HG02885 (cell line): ENCODE measurements around the gene ADCY4.

Experiments
- ATAC-seq: cut with Tn5 transposase; IDR thresholded peaks from one replicate; pipeline ENCODE4 v1.9.1; 2021; ENCODE audit warnings: mild to moderate bottlenecking; ENCODE audit not compliant: unreplicated experiment, poor library complexity

The ADCY4 gene

DNA sequence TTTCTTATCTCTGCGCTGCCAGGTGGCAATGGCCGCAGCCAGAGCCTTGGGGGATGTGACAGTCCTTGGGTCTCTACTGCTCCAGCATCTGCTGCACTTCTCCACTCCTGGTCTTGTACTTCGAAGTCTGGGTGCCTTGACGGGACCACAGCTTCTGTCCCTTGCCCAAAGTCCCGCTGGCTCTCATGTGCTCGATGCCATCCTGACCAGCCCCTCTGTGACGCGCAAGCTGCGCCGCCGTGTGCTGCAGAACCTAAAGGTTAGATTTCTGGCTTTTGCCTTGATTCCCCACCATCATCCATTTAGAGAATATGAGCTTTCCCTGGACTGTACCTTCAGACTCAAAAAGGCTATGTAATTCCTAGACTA is 30.9 kb downstream of the ADCY4 start:
- ATAC-seq, result no peak

DNA sequence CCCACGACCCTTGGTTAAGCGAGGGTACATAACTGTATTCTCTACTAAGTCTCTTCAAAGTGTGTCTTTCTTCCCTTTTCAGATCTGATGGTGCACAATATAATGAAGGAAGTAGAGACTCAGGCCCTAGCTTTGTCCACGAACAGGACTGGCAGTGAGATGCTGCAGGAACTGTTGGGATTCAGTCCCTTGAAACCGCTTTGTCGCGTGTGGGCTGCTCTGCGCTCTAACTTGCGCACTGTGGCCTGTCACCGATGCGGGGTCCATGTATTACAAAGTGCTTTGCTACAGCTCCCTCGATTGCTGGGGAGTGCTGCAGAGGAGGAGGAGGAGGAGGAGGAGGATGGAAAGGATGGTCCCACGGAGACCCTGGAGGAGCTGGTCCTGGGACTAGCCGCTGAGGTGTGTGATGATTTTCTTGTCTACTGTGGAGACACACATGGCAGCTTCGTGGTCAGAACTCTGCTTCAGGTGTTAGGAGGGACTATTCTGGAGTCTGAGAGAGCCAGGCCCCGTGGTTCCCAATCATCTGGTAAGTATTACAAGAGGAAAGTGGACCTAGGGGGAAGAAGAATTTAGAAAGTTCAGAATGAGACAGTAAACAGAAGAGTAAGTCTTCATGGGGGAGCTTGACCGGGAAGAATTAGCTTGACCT is 34.4 kb downstream of the ADCY4 start:
- ATAC-seq, result no peak

DNA sequence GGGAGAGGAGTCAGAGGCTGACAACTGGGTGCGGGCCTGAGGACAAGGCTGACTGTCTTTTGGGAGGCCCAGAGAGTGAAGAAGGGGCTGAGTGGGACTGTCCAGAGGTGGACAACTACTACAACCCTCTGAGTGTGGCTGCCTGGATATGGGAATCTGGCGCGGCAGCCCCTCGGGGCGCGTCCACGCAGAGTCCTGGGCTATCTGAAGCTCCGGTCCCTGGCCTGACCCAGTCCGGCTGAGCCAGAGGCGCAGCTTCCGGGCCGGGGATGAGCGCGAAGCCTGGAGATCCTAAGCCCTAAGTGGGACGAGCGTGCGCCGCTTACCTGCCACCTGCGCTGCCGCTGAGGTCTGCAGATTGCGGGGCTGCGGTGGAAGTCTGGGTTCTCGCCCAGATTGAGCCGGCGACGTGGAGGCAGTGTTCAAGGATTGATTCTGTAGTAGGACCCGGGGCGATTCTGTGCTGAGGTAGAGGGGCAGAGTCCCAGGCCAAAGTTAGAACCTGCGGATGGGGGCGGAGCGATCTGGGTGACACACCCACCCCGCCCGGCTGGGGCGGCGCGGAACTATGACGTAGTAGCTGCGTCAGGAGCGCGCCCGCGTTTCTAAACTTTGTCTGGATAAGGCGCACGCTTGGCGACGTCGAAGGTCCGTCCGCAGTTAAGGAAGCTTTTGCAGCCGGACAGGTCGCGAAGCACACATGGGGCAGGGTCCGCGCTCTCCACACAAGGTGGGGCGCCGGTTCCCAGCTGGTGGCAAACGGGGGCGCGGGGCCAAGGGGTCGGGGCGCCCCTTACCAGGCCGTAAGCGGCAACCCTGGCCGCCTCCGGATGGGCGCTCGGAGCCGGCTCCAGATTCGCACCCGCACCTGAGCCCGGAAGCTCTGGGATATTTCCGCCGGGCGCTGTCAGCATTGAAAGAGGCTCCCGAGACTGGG is 35.3 kb downstream of the ADCY4 start, which contains the start of the genes DHRS1 and NOP9:
DHRS1 (minus strand) TSS at position 526 of the 937 bp plus-strand sequence. CDS start 674 bp downstream, outside the sequence.
NOP9 (plus strand) TSS at position 596 of the 937 bp plus-strand sequence; CDS start at position 701, 105 bp downstream.
- peak; percentile 78 for ATAC-seq

DNA sequence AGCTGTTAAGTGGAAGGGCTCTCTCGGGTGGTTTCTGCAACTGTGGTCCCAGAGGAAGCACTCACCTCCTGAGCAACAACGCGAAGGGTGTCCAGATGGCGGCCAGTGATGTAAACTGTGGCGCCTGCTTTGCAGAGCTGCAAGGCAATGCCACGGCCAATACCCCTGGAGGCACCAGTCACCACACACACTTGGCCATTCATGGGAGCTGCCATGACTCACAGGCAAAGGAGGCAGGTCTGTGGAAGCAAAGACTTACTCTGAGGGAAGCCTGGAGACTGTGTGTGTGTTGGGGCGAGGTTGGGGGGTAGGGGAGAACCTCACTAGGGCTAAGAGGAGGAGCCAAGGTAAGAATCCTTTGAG is 36.0 kb downstream of the ADCY4 start:
- peak; percentile 4 for ATAC-seq

DNA sequence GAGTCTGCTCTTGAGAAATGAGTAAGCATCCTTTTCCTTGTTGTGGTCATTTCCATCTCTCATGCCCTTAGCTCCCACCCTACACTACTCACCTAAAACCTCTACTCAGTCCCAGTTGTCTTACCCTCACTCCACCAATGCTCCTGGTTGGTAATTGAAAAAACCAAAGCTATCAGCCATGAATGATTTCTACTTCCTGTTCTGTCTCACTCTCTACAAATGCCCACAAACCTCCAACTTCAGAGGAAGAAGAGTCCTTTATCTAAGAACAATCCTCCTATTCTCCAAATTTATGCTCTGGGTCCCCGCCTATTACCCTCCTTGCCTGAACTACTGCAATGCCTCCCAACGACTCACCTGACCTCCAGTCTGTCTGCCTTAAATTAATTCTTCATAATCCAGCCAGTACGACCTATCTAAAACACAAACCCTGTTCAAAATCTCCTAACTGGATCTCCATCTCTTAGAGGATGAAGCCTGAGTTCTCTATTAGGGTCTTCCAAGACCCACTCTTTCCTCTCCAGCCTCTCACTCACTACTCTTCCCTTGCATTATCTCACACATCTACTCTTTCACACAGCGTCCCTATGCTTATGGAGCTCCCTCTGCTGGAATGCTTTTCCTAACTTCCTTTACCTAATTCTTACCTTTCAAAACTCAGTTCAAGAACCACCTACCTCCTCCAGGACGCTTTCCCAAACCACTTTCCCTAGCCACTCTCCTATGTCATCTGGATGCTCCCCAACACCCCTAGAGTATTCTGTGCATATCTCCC is 37.5 kb downstream of the ADCY4 start:
- ATAC-seq, result peak; percentile 3

DNA sequence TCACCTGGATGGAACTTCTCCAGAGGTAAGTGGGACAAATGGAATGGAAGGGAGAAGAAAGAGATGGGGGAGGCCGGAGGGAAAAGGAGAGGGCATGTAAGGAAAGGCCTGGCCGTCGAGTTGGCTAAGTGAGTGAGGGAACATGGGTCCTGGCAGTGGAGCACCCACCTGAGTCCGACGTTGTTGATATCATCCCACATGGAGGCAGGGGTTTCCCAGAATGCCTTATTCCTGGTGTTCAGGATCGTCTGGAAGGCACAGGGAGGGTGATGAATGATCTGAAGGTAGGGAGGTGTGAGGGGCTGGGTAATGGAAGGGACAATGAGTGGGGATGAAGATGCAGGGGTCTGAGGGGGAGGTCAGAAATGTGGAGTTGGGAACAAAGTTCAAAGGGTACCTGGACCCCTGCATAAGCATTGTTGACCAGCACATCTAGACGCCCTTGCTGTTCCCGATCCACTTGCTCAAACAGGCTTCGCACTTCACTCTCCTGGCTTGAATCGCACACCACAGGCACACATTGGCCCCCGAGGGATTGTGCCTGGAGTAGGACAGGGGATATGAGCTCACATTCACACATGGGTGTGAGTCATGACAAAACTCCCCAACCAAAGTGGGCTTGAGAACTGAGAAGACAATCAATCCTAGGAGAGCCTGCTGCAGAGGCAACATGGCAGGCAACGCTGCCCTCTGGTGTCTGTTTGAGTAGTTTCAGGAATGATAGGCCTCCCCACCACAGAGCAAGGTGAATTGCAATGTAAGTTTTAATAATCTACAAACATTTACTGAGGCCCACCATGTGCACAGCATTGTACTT is 38.3 kb downstream of the ADCY4 start:
- ATAC-seq, result peak; percentile 58

DNA sequence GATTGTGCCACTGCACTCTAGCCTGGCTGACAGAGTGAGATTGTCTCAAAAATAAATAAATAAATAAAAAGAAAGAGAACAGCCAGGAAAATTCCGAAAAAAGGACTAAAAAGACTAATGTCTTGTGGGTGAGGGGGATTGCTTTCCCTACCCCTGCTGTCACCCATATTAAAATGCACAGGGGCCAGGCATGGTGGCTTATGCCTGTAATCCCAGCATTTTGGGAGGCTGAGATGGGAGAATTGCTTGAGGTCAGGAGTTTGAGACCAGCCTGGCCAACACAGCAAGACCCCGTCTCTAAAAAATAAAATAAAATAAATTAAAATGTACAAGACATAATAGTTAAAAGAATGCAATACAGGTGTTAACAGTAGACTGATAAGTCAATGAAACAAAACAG is 41.3 kb downstream of the ADCY4 start:
- no peak for ATAC-seq

DNA sequence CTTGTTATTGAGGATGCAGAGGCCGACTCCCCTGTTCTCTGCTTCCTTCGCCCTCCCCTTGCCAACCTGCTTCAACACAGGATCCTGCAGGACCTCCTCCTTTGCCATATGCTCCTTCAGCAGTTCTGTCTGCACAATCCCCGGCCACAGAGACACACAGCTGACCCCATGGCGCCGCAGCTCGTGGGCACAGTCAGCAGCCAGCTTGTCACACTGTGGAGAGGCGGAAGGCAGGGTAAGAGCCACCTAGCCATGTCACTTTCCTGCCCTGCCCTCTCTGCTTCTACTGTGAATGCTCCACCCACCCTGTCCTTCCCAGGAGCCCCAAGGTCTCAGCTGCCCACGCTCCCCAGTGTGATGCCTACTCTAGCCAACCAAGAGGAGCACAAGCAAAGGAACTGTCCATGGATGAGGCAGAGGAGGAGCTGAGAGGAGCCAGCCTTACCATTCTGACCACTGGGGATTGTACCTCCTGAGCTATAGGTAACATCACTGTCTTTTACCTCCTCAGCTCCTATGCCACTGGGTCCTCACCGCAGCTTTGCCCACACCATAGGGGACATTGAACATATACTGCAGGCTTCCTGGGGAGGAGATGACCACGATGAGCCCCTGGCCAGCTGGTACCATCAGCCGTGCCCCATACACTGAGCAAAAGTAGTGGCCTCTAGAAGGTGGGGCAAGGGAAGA is 42.6 kb downstream of the ADCY4 start:
- no peak for ATAC-seq

DNA sequence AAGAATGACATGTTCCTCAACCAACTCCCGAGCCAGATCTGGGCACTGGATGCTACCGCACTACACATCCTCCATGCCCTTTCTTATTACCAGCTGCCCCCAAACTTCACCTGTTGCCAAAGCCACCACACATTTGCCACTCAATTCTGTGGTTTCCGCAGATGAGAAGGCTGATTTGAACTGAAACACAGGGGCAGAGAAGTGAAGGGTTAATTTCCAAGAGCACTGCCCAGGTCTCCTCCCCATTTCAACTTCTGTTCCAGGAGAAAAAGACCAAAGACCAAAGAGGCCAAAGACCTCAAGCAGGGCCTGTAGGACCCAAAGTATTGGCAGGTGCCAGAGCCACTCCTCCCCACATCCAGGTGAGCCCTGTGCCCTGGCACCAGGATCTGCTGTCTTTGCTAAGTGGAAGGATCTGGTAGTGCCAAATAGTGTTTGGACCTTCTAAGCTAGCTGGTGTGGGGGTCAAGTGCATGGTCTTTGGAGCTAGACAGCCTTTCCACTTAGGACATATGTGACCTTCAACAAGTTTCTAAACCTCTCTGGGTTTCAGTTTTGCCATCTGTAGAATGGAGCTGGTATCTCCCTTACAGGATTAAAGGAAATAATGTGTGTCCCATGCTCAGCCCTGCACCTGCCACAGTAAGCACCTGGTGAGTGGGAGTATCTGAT is 43.3 kb downstream of the ADCY4 start:
- ATAC-seq, result no peak

DNA sequence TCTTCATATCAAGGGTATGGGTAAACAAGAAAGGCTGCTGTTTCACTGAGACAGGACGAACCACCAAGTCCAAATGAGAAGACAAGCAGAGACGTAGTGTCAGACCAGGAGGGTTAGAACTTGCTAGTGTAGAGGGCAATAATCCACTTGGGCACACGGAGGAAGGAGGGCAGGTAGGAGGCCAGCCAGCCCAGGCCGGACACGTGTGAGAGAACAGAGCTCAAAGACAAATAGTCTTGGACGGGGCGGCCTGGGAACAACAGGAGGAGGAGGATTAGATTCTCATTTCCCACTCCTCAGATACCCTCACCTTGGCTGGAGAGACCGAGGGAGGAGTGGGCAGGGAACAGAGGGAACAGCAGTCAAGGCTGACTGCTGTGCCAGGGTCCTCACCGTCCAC is 44.1 kb downstream of the ADCY4 start:
- no peak for ATAC-seq

DNA sequence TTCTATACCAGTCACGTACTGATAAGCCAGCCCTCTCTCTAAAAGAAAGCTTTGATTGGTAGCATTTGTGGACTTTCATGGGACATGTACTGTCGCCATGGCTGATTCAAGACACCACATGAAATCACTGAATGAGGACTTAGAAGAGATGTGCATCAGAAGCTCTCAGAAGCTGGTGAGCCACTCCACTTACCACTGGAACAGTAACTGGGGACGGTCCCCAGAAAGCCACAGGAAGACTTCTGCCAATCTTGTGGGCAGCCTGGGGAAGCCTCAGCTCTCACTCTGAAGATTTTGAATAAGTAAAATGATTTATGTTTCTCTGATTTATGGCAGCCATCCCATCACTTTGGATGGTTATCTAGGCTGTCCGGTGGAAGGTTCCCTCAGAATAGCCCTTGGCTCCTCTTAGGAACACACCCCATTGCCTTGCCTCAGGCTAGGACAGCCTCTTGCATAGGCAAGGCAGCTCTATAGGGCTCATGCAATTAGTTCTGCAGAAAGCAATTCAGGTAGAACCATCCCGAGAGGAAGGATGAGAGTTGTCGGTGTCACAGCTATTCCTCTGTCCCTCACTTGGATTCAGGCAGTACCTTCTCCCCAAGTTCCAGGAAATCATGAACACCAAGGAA is 45.1 kb downstream of the ADCY4 start:
- peak; percentile 85 for ATAC-seq

DNA sequence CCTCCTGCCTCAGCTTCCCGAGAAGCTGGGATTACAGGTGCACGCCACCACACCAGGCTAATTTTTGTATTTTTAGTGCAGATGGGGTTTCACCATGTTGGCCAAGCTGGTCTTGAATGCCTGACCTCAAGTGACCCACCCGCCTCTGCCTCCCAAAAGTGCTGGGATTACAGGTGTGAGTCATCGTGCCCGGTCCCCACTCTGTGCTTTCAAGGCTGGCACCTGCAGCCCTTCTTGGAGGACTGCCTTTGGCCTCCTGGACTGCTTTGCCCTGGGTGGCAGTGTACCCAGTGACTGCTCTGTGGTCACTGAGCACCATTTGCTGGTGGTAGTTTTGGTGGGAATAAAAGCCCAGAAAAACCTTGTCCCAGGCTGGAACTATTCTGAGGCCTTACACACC is 47.9 kb downstream of the ADCY4 start:
- no peak for ATAC-seq

DNA sequence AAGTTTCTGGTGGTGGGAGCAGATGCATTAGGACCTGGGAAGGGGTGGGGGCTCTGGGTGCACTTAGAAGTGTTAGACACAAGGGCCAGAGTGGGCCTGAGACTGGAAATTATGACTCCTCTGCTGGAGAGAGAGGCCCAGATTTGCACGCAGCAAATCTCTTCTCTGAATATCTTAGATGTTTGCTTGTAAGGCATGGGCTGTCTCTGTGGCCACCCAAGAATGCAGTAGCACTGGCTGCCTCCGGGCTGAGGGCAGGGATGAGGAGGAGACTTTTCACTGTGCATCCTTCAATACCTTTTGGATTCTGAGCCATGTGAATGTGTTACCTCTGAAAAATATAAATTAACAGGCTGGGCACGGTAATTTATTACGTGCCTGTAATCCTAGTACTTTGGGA is 49.5 kb downstream of the ADCY4 start:
- no peak for ATAC-seq

DNA sequence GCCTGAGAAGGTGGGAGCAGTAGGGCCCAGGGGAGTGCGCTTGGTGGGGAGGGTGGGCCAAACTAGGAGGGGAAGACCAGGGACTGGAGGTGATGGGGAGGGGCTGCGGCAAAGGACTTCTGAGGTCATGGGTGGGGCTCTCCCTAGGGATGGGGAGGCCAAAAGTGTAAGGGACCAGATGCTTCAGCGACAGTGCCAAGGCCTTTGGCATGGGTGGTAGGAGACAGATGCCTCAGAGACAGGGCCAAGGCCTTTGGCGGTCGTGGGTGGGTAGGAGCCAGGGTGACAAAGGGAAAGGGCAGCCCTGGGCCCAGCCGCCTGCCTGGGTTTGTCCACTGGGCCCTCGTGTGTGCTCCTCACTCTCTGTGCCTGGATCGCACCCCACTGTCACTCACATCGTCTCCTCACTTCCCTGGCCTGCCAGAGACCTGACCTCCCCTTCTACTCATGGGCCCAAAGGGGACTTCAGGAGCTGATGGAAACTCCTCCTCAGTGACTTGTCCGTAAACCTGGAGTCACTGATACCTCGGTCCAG is 50.3 kb downstream of the ADCY4 start:
- no peak for ATAC-seq

DNA sequence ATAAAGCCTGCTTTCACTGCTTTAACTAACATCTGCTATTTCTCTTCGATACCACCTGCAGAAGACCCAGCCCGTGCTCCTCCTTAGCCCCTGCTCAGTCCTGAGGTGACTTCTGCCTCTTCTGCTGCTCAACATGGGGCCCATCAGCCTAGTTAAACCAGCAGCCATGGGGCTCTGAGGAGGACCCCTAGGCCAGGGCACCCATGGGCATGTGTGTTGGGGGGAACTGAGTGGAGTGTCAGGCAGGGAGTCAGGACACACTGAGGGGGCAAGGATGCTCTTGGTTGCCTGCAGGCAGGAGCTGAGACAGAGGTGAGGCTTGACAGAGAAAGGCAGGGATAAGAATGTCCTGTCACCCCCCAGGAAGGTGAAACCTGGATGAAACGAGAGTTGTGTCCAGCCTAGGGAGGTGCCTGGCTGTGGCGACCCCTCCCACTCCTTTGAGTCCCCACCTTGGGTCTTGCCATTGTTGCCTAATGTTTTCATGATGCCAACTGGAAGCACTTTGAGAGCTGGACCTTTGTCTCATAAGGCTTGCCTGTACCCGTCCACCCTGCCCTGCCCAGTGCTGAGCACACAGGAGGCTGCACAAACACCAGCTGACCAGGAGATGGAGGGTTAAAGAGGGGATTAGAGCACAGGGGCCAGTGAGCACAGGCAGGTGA is 50.9 kb downstream of the ADCY4 start:
- ATAC-seq, result no peak

DNA sequence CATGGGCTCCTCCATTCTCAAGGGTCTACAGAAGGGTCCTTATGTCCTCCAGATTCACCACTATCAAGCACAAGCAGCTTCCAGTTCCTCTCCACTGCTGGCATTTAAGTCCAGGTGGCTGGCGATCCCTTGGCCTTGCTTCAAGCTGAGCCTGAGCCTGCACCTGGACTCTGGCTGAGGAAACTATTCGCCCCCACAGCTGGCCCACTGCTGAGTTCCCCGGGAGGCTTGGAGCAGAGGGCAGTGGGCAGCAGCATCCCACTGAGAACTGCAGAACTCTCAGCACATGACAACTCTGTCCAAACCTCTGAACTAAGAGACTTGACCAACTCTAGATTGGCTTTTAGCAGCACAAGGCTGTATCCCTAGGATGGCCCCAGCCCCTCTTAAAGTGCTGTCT is 52.1 kb downstream of the ADCY4 start:
- ATAC-seq, result no peak

DNA sequence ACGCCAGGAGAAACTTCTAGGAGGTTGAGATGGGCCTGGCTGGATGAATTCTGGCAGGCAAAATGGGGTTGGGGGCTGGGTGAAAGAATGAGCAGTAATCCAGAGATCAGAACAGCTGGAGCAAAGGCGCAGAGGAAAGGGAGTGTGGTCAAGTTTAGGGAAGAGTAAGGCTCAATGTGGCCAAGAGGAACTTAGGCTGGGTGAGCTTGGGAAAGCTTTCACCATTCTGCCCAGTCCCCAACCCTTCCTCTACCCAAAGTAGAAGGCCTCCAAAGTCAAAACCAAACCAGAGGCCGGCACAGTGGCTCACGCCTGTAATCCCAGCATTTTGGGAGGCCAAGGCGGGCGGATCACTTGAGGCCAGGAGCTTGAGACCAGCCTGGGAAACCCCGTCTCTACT is 53.2 kb downstream of the ADCY4 start:
- ATAC-seq, result no peak
